ENCODE data around the gene ALKBH3. TPM values are rescaled to one million over a fixed set of nuclear protein-coding genes. Genes with fewer than 3 reads are reported as not detected.

ALKBH3 gene
- total RNA-seq, 1 donor = 20.0 TPM

GRCh38 chr11:43951231-43951630 is 70.6 kb downstream of the ALKBH3 start:
- no peaks in the 10 kb centered on the region for H3K4me1 ChIP-seq (ENCODE audit: insufficient read depth, low read length)

GRCh38 chr11:43952020-43952400 is 71.4 kb downstream of the ALKBH3 start:
- Histone ChIP-seq H3K9me3 (ENCODE audit: low read depth, low read length) (no peaks in the 10 kb centered on the region), H3K4me1 (ENCODE audit: insufficient read depth, low read length) (no peaks in the 10 kb centered on the region), H3K27me3 (ENCODE audit: insufficient read depth, low read length) (peaks cover 4% of the 10 kb centered on the region), H3K4me3 (ENCODE audit: low read length) (no peak overlapping the region)

More at GRCh38 chr11:43951231-43951630, 70.6 kb downstream of the ALKBH3 start:
- Histone ChIP-seq H3K27me3 (ENCODE audit: insufficient read depth, low read length) (peaks cover 4% of the 10 kb centered on the region), H3K9me3 (ENCODE audit: low read depth, low read length) (no peaks in the 10 kb centered on the region), H3K4me3 (ENCODE audit: low read length) (no peak overlapping the region)

GRCh38 chr11:43952401-43953342 is 72.0 kb downstream of the ALKBH3 start:
- H3K9me3 ChIP-seq (ENCODE audit: low read depth, low read length) = no peaks in the 10 kb centered on the region
- H3K4me1 ChIP-seq (ENCODE audit: insufficient read depth, low read length) = no peaks in the 10 kb centered on the region
- H3K4me3 ChIP-seq (ENCODE audit: low read length) = no peak overlapping the region
- peaks cover 4% of the 10 kb centered on the region for H3K27me3 ChIP-seq (ENCODE audit: insufficient read depth, low read length)

GRCh38 chr11:43953521-43953920 is 72.9 kb downstream of the ALKBH3 start:
- no peak overlapping the region for H3K4me3 ChIP-seq (ENCODE audit: low read length)
- no peaks in the 10 kb centered on the region for H3K4me1 ChIP-seq (ENCODE audit: insufficient read depth, low read length)
- H3K9me3 ChIP-seq (ENCODE audit: low read depth, low read length) = no peaks in the 10 kb centered on the region
- H3K27me3 ChIP-seq (ENCODE audit: insufficient read depth, low read length) = peaks cover 4% of the 10 kb centered on the region

GRCh38 chr11:43954241-43954640 is 73.6 kb downstream of the ALKBH3 start:
- no peak overlapping the region for H3K4me3 ChIP-seq (ENCODE audit: low read length)
- H3K27me3 ChIP-seq (ENCODE audit: insufficient read depth, low read length) = peaks cover 4% of the 10 kb centered on the region
- no peaks in the 10 kb centered on the region for H3K9me3 ChIP-seq (ENCODE audit: low read depth, low read length)
- H3K4me1 ChIP-seq (ENCODE audit: insufficient read depth, low read length) = no peaks in the 10 kb centered on the region

- no peaks in the 10 kb centered on the region for H3K4me1 ChIP-seq (ENCODE audit: insufficient read depth, low read length)
- peaks cover under 1% of the 10 kb centered on the region for H3K27me3 ChIP-seq (ENCODE audit: insufficient read depth, low read length)
- H3K4me3 ChIP-seq (ENCODE audit: low read length) = no peak overlapping the region
- no peaks in the 10 kb centered on the region for H3K9me3 ChIP-seq (ENCODE audit: low read depth, low read length)
These were observed 74.9 kb downstream of the ALKBH3 start for GRCh38 chr11:43955381-43956118.

- H3K4me3 ChIP-seq (ENCODE audit: low read length) = no peak overlapping the region
- H3K4me1 ChIP-seq (ENCODE audit: insufficient read depth, low read length) = no peaks in the 10 kb centered on the region
- no peaks in the 10 kb centered on the region for H3K9me3 ChIP-seq (ENCODE audit: low read depth, low read length)
- H3K27me3 ChIP-seq (ENCODE audit: insufficient read depth, low read length) = no peaks in the 10 kb centered on the region
These were observed 76.9 kb downstream of the ALKBH3 start for GRCh38 chr11:43957571-43957970.

GRCh38 chr11:43959321-43959995 is 78.8 kb downstream of the ALKBH3 start:
- Histone ChIP-seq H3K4me1 (ENCODE audit: insufficient read depth, low read length) (no peaks in the 10 kb centered on the region), H3K27me3 (ENCODE audit: insufficient read depth, low read length) (no peaks in the 10 kb centered on the region), H3K9me3 (ENCODE audit: low read depth, low read length) (no peaks in the 10 kb centered on the region), H3K4me3 (ENCODE audit: low read length) (no peak overlapping the region)

- Histone ChIP-seq H3K27me3 (ENCODE audit: insufficient read depth, low read length) (no peaks in the 10 kb centered on the region), H3K4me1 (ENCODE audit: insufficient read depth, low read length) (no peaks in the 10 kb centered on the region), H3K4me3 (ENCODE audit: low read length) (no peak overlapping the region), H3K9me3 (ENCODE audit: low read depth, low read length) (no peaks in the 10 kb centered on the region)
These were observed 82.0 kb downstream of the ALKBH3 start for GRCh38 chr11:43962383-43963278.

- H3K4me3 ChIP-seq (ENCODE audit: low read length) = no peak overlapping the region
- H3K27me3 ChIP-seq (ENCODE audit: insufficient read depth, low read length) = no peaks in the 10 kb centered on the region
- H3K4me1 ChIP-seq (ENCODE audit: insufficient read depth, low read length) = no peaks in the 10 kb centered on the region
- H3K9me3 ChIP-seq (ENCODE audit: low read depth, low read length) = no peaks in the 10 kb centered on the region
These were observed 82.6 kb downstream of the ALKBH3 start for GRCh38 chr11:43963279-43963620.

- Histone ChIP-seq H3K9me3 (ENCODE audit: low read depth, low read length) (no peaks in the 10 kb centered on the region), H3K4me1 (ENCODE audit: insufficient read depth, low read length) (no peaks in the 10 kb centered on the region), H3K27me3 (ENCODE audit: insufficient read depth, low read length) (no peaks in the 10 kb centered on the region), H3K4me3 (ENCODE audit: low read length) (no peak overlapping the region)
These were observed 87.0 kb downstream of the ALKBH3 start for GRCh38 chr11:43967661-43968060.

- H3K4me3 ChIP-seq (ENCODE audit: low read length) = no peak overlapping the region
- no peaks in the 10 kb centered on the region for H3K27me3 ChIP-seq (ENCODE audit: insufficient read depth, low read length)
- no peaks in the 10 kb centered on the region for H3K9me3 ChIP-seq (ENCODE audit: low read depth, low read length)
- H3K4me1 ChIP-seq (ENCODE audit: insufficient read depth, low read length) = no peaks in the 10 kb centered on the region
These were observed 88.1 kb downstream of the ALKBH3 start for GRCh38 chr11:43968719-43969118.

GRCh38 chr11:43969543-43969942 is 88.9 kb downstream of the ALKBH3 start:
- Histone ChIP-seq H3K9me3 (ENCODE audit: low read depth, low read length) (peaks cover 1% of the 10 kb centered on the region), H3K27me3 (ENCODE audit: insufficient read depth, low read length) (peaks cover 2% of the 10 kb centered on the region)

More at GRCh38 chr11:43969543-43969942, 88.9 kb downstream of the ALKBH3 start:
- H3K4me3 ChIP-seq (ENCODE audit: low read length) = no peak overlapping the region
- no peaks in the 10 kb centered on the region for H3K4me1 ChIP-seq (ENCODE audit: insufficient read depth, low read length)
